ENCODE results near the gene TMSB10. TPM values are rescaled to one million over a fixed set of nuclear protein-coding genes. Genes with fewer than 3 reads are reported as not detected.
"Not testable (repeated sequence)": the region's sequence is repeated elsewhere in the genome, so short reads cannot be mapped to it uniquely, and the experiment has no call there.

TMSB10 gene
- total RNA-seq, 1 experiment from 2014 or later, result 10,548 TPM

GRCh38 chr2:84942964-84943421 is 37.5 kb downstream of the TMSB10 start:
- Histone ChIP-seq H3K4me1 (replicated peaks) (peaks cover 49% of the 10 kb centered on the region), H3K36me3 (no peaks in the 10 kb centered on the region), H3K9me3 (replicated peaks) (no peaks in the 10 kb centered on the region), H3K27me3 (replicated peaks) (no peaks in the 10 kb centered on the region), H3K4me3 (no peak overlapping the region), H3K27ac (peak overlapping the region; percentile 24; the same call in 1 of the 2 replicates)
- no peak for DNase-seq (ENCODE audit: low read depth in 1 of 2, low spot score in 2 of 2)

- Histone ChIP-seq H3K36me3 (no peaks in the 10 kb centered on the region), H3K27me3 (replicated peaks) (no peaks in the 10 kb centered on the region), H3K4me3 (no peak overlapping the region), H3K27ac (no peak overlapping the region), H3K4me1 (replicated peaks) (peaks cover 42% of the 10 kb centered on the region), H3K9me3 (replicated peaks) (no peaks in the 10 kb centered on the region)
- DNase-seq (ENCODE audit: low read depth in 1 of 2, low spot score in 2 of 2), result no peak
Measured at GRCh38 chr2:84944295-84944909, 38.9 kb downstream of the TMSB10 start.

- H3K9me3 ChIP-seq (replicated peaks); DNase-seq (ENCODE audit: low read depth in 1 of 2, low spot score in 2 of 2); H3K27me3 ChIP-seq (replicated peaks); H3K36me3 ChIP-seq; H3K4me3 ChIP-seq: not testable (repeated sequence)
- peak overlapping the region; percentile 93 for H3K27ac ChIP-seq
- H3K4me1 ChIP-seq (replicated peaks), result peaks cover 28% of the 10 kb centered on the region
Measured at GRCh38 chr2:84945838-84946203, 40.4 kb downstream of the TMSB10 start.

GRCh38 chr2:84946204-84947009 is 41.0 kb downstream of the TMSB10 start:
- Histone ChIP-seq H3K9me3 (replicated peaks) (no peaks in the 10 kb centered on the region), H3K4me1 (replicated peaks) (peaks cover 27% of the 10 kb centered on the region), H3K27me3 (replicated peaks) (no peaks in the 10 kb centered on the region), H3K36me3 (no peaks in the 10 kb centered on the region), H3K4me3 (no peak overlapping the region), H3K27ac (peak overlapping the region; percentile 93)
- peak; percentile 86 to 87 for DNase-seq (ENCODE audit: low read depth in 1 of 2, low spot score in 2 of 2)

DNA sequence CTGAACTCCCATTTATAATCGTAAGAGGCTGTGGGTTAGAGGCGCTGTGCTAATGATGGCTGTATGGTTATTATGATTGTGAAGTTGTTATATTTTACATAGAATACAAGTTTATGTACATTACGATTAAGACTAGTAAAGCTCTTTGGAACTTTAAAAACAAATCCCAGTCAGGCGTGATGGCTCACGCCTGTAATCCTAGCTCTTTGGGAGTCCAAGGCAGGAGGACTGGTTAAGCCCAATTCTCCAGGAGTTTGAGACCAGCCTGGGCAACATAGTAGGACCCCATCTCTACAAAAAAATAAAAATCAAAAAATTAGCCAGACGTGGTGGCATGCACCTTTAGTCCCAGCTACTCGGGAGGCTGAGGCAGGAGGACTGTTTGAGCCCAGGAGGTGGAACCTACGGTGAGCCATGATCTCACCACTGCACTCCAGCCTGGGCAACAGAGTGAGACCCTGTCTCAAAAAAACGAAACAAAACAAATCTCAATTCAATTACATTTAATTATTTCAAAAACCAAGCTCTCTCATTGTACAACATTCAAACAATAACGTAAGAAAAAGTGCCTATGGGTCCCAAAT is 41.6 kb downstream of the TMSB10 start:
- Histone ChIP-seq H3K27me3 (replicated peaks) (no peaks in the 10 kb centered on the region), H3K36me3 (no peaks in the 10 kb centered on the region), H3K27ac (peak overlapping the region; percentile 93), H3K4me1 (replicated peaks) (peaks cover 27% of the 10 kb centered on the region), H3K4me3 (no peak overlapping the region), H3K9me3 (replicated peaks) (no peaks in the 10 kb centered on the region)
- no peak for DNase-seq (ENCODE audit: low read depth in 1 of 2, low spot score in 2 of 2)

GRCh38 chr2:84953535-84953934 is 48.1 kb downstream of the TMSB10 start:
- no peaks in the 10 kb centered on the region for H3K9me3 ChIP-seq (replicated peaks)
- no peak overlapping the region for H3K27ac ChIP-seq
- H3K36me3 ChIP-seq, result 0 out of 2 replicates have a peak, but pooled peaks cover 2% of the 10 kb centered on the region
- H3K4me3 ChIP-seq, result no peak overlapping the region
- H3K27me3 ChIP-seq (replicated peaks), result no peaks in the 10 kb centered on the region
- H3K4me1 ChIP-seq (replicated peaks), result peaks cover 19% of the 10 kb centered on the region
- DNase-seq (ENCODE audit: low read depth in 1 of 2, low spot score in 2 of 2), result no peak

DNA sequence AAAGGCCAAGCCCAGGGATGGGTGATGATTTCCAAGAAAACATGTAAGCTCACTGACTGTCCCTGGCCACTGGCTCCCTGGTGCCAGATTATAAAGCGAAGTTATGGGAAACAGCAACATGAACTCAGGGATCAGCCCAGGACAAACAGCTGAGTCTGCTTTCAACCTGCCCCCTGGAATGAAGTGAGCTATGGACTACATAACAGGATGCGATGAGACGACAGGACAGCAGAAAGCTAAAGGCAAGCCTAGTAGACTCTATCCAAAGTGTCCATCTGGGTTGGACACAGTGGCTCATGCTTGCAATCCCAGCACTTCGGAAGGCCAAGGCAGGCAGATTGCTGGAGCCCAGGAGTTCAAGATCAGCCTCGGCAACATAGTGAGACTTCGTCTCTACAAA is 48.9 kb downstream of the TMSB10 start:
- Histone ChIP-seq H3K4me1 (replicated peaks) (peaks cover 27% of the 10 kb centered on the region), H3K27me3 (replicated peaks) (no peaks in the 10 kb centered on the region), H3K9me3 (replicated peaks) (no peaks in the 10 kb centered on the region), H3K4me3 (no peak overlapping the region), H3K27ac (no peak overlapping the region), H3K36me3 (0 out of 2 replicates have a peak, but pooled peaks cover 2% of the 10 kb centered on the region)
- no peak for DNase-seq (ENCODE audit: low read depth in 1 of 2, low spot score in 2 of 2)

Other genes starting within 250 kb of the TMSB10 start
- gene TRABD2A, start 24.6 kb upstream of the TMSB10 start, total RNA-seq (2014; rRNA removed; shearing (Covaris generic)), result 11.8 and 18.3 TPM in 2 replicates
- 60.9 and 117 TPM in 2 replicates for gene KCMF1, start 65.5 kb downstream of the TMSB10 start, total RNA-seq (2014; rRNA removed; shearing (Covaris generic))
- 0.68 and 1.3 TPM in 2 replicates for gene TCF7L1, start 227.7 kb downstream of the TMSB10 start, total RNA-seq (2014; rRNA removed; shearing (Covaris generic))